Subcutaneous adipose tissue (tissue), 4 donors: ENCODE results near the gene AP3S2. TPM values are rescaled to one million over a fixed set of nuclear protein-coding genes. Genes with fewer than 3 reads are reported as not detected.

Experiments used
- total RNA-seq, 4 donors: library from RNA; depleted of rRNA; stranded (reverse); fragments of >200 nt; gene quantifications; one replicate each; pipeline ENCODE4 v1.1.0, GENCODE V29; 2016
- TF ChIP-seq, protein P1 (sequence below): fragments of 450-650 bp; IDR thresholded peaks from one replicate; pipeline ENCODE4 v1.5.1; 2016; ENCODE audit warnings: low read depth, mild to moderate bottlenecking, control low read depth, antibody characterized with exemption, moderate library complexity

The AP3S2 gene
- total RNA-seq, 4 donors from 2014 or later = 54.4 to 86.9 (median 66.9) TPM

DNA sequence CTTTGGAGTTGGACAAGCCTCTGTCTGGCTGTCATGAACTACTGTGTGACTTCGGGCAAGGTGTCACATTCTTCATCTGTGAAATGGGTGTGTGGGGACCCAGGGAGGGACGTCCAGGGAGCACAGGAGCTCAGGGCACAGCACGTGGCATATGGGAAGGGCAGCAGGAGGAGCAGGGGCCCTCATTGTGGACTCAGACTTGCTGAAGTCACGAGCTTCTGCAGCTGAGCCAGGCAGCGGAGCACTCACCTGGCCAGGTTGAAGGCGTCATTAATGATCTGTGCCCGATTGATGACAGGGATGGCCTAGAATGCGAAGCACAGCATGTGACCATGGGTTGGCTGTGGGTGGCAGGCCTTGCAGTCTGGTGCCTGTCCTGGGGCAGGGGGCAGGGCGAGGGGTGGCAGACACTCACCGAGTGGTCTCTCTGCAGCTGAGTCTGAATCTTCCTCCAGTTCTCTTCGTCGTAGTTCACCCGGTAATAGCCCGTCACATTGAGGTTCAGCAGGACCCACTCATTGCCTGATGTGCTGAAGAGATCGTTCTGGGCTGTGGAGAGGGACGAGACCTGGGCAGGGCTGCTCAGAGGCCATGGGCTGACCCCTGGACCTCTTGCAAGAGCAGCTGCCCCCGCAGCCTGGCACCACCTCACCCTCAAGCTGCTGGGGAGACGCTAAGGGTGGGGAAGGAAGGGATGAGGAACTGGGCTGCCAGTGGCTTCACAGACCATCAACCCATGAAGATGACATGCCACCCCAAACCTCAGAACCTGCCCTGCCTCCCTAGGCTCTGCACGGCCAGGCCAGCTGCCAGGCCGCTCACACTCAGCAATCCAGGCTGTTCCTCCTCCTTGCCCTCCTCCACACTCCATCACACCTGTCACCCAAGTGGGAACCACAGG lies 94.5 kb downstream of the AP3S2 start:
- TF ChIP-seq, protein P1, sequence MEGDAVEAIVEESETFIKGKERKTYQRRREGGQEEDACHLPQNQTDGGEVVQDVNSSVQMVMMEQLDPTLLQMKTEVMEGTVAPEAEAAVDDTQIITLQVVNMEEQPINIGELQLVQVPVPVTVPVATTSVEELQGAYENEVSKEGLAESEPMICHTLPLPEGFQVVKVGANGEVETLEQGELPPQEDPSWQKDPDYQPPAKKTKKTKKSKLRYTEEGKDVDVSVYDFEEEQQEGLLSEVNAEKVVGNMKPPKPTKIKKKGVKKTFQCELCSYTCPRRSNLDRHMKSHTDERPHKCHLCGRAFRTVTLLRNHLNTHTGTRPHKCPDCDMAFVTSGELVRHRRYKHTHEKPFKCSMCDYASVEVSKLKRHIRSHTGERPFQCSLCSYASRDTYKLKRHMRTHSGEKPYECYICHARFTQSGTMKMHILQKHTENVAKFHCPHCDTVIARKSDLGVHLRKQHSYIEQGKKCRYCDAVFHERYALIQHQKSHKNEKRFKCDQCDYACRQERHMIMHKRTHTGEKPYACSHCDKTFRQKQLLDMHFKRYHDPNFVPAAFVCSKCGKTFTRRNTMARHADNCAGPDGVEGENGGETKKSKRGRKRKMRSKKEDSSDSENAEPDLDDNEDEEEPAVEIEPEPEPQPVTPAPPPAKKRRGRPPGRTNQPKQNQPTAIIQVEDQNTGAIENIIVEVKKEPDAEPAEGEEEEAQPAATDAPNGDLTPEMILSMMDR = no peak

DNA sequence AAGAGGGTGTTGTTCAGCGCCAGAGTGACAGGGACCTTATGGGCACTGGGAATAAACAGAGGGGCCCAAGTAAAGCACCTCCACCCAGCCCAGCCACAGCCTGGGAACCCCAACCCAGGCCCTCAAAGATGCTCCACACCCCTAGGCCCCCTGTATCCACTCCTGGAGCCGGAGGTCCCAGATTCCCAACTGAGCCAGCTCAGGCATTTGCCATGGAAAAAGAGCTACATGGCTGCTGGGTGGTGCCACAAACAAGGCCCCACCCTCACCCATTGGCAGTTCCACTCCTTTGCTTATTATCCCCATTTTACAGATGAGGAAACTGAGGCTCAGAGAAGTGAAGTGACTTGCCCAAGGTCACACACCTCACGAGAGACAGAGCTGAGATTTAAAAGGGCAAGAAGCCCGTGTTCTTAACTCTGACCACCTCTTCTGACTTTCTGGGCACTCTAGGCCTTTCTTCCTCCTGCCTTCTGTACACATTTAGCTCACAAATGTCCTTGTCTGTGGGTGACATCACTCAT lies 96.1 kb downstream of the AP3S2 start:
- TF ChIP-seq, protein P1 = no peak

DNA sequence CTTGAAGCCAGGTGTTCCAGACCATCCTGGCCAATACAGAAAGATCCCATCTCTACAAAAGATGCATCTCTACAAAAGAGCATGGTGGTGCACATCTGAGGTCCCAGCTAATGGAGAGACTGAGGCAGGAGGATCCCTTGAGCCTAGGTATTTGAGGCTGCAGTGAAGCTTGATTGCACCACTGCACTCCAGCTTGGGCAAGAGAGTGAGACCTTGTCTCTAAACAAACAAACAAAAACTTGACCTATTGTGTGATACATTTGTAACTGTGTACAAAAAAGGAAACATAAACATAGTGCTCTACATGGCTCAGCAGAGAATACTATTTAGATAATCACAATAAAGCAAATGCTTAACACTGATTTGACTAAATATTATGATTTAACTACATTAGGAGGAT lies 97.8 kb downstream of the AP3S2 start:
- TF ChIP-seq, protein P1 = no peak

DNA sequence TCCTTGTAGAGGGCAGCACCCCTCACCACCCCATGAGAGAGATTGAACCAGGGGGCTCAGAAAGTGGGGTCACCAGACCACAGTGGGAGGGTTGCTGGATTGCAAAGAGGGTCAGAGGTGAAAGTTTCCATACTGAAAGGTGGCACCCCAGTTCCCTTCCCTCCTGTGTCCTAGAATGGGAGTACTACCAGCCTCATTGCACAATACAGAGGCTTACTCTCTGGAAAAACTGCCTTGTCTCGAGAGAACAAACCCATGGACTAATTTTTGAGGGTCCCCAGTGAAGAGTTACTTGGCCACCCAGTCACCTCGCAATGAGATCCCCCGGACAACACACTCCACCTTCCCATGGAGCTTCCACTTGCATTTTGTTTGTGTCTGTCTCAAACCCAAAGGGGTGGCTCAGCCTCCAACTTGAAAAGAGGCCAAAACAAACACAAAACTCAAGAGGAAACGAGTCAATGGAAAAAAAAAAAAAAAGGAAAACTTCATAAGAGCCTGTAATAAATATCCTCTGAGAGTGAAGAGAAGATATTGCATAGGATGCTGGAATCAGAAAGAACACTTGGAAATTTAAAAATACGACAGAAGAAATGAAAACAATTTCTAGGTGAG lies 99.1 kb downstream of the AP3S2 start:
- TF ChIP-seq, protein P1 = no peak

DNA sequence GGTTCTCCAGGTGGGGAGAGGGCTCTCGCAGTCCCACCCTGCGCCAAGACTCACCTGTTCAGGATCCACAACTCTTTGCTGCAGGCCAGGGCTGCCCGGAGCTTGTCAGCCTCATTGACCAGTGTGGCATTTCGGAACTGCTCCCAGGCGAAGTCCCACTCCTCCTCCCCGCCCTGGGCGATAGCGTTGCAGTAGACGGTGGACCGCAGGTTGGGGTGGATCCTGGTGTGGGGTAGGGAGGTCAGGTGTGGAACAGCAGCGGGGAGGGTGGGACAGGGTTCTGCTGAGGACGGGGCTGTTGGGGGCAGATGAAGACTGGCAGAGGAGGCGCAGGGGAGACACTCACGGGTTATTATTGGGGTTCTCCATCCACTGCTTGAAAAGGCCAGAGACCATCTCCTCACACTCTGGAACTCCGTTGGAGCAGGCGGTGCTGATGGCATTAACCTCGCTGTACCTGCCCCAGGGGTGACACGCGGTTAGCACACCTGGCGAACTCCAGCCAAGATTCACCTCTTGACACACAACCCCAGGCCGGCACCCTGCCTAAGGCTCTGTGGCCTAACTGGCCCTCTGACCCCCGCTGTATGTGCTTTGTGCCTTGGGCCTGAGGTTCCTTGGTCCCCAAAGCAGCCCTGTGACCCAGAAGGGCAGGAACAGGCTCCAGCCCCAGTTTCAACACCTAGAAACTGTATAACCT lies 101.5 kb downstream of the AP3S2 start:
- TF ChIP-seq, protein P1 = no peak

DNA sequence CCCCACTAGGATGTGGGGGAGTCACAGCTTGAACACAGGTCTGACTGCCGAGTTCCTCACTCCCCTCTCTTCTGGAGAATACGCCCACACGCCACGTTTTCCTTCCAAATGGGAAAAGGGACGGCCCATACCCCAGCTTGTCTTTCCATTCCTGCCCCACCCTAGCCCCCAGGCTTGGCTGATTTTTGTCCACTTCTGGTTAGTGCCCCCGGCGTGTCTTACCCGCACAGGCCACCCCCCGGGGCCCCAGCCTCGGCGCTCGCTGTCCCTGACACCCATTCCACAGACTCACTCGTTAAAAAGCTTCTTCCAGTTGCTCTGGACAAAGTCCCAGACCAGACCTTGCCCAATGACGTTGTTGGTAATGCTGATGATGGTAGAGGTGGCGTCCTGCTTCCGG lies 103.1 kb downstream of the AP3S2 start:
- TF ChIP-seq, protein P1 = no peak

DNA sequence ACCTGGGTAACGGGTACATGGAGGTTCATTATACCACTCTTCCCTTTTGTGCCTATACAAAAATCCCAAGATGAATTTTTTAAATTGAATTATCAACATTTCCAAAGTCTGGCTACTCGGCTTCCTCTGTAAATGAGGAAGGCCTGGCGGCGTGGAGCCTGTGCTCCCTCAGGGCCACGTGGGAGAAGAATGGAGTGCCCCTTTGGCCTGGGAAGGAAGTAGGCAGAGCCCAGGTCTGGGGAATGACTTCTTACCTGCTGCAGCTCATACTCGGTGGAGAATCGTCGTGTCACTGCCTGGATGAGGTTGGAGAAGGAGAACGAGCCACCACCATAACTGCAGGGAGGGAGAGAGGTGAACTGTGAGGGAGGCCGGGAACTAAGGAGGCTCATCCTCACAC lies 103.6 kb downstream of the AP3S2 start:
- TF ChIP-seq, protein P1 = no peak
